HFF-Myc (cell line): ENCODE measurements around the gene SKOR2.

Source experiments
- DNase-seq: peaks from one replicate; pipeline ENCODE4 v3.0.0-alpha.2; 2011; ENCODE audit warnings: low read depth; ENCODE audit errors: extremely low read depth
- H3K4me3 ChIP-seq: replicated peaks from 2 replicates; pipeline ENCODE4 v1.5.1; 2011; ENCODE audit warnings: low read depth, mild to moderate bottlenecking, control low read depth, low read length
- CTCF ChIP-seq: IDR thresholded peaks from 2 replicates; pipeline ENCODE4 v1.5.1; 2012; ENCODE audit warnings: mild to moderate bottlenecking, low read depth, low read length, control low read depth; ENCODE audit errors: missing control alignments

SKOR2 gene

DNA sequence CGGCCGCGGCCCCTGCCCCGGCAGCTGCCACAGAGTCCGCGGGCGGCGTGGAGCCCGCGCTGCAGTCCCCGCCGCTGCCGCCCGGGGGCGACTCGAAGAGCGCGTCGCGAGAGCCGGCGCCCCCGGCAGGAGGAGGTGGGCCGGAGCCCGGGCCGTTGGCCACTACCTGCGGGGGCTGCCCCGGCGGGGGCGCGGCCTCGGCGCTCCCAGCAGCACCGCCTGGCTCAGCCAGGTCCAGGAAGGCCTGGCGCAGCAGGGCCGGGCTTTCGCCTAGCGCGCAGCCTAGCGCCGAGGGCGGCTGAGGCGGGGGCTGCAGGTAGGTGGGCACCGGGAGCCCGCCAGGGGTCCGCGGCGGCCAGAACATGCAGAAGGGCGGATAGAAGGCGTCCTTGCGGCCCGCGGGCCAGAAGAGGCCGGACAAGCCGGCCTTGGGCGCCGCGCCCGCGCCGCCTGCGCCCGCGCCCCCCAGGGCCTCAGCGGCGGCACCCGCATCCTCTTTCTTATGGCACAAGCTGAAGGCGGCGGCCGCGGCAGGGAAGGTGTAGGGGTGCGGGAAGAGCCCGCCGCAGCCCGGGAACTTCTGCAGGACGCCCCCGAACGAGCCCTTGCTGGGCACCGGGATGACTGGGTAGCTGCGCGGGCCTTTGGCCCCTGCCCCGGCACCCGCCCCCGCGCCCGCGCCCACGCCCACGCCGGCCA lies 3.9 kb downstream of the SKOR2 start:
- DNase-seq, result no peak
- no peak overlapping the region for H3K4me3 ChIP-seq
- TF ChIP-seq CTCF, result no peak

DNA sequence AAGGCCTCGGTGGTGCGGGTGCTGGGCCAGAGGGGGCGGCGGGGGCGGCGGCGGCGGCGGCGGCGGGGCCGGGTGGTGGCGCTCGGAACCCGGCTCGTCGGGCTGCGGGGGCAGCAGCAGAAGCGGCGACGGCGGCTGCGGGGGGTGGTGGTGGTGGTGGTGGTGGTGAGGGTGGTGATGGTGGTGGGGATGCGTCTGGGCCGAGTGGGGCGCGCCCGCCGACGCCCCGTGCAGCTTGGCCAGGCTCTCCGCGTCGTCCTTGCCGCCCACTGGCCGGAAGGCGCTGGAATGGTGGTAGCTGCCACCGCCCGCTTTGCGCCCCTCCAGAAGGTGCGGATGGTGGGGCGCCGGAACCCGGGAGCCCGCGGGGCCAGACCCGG lies 4.4 kb downstream of the SKOR2 start:
- TF ChIP-seq CTCF, result no peak
- H3K4me3 ChIP-seq, result no peak overlapping the region
- no peak for DNase-seq

DNA sequence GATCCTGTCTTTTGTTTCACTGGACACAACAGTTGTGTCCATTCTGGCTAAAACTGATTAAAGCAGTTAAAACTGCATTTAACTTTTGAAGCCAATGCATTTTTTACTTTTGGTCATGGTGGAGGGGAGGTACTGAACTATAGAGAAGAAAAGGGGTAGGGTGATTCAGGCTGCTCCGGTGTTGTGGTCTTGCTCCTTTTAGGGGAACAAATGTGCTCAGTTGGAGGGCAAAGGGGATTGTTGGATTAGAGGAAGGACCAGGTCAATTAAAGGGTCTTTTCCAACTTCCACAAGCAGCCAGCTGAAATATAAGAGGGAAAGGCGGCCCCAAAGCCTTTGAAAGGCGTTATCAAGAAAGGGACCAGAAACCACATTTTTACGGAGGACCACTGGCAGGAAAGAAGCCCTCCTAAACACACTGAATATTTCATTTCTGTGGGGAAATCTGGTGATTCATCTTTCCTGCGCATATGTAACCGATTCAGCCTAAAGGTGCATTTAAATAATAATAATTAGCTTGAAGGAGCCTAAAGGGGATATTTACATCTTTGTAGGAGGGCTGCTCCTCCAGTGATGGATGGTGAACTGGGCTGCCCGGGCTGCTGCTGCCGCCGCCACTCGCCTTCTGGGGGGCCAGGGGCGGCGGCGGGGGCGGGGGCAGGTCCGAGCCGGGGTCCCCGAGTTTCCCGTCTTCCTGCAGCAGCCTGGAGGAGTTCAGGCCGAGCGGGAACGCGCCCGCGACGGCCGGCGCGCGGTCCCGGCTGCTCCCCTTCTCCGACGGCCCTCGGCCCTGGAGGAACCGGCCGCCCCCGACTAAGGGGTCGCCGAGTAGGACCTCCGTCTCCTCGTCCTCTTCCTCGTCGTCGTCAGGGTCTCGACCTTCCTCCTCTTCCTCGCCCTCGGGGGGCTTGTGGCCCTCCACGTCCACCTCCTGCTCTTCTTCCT lies 5.2 kb downstream of the SKOR2 start:
- DNase-seq, result no peak

DNA sequence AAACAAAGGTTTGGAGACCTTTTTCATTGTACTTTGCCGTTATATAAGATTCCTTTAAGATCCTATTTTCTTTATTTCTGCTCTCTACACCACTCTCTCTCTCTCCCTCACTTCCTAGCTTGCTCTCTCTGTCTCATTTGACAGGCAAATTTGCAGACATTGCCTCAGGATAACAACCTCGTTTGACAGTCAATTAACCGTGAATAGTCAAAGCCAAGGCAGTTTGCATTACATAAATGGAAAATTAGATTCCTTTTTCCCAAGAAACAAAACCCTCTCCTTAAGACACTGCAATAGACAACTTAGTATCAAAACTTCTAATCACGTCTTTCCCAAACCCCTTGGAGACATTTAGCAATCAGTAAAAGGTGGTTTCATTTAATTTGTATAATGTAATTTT lies 7.4 kb downstream of the SKOR2 start:
- no peak for TF ChIP-seq CTCF
- no peak overlapping the region for H3K4me3 ChIP-seq
- DNase-seq, result no peak

More for the DNA sequence above, 5.2 kb downstream of the SKOR2 start:
- no peak overlapping the region for H3K4me3 ChIP-seq
- no peak for TF ChIP-seq CTCF

- no peak for TF ChIP-seq CTCF
- no peak overlapping the region for H3K4me3 ChIP-seq
- no peak for DNase-seq
Observed at GRCh38 chr18:47235096-47235495, 16.4 kb downstream of the SKOR2 start.

DNA sequence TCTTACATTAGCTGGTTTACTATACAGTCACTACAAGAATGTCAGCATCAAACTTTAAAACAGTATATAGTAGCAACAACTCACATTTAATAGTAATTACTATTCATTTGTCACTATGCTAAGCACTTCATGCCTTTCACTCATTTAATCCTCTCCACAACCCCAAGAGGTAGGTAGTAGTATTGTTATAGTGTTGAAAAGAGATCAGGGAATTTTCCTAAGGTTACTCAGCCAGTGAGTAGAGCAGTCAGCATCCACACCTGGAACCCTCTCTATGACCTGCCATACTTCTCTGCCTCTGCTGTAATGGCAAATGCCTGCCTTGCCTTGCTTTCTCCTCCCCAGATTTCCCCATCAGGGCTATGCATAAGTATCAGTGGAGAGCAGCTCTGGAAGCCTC lies 24.8 kb downstream of the SKOR2 start:
- no peak for DNase-seq
- H3K4me3 ChIP-seq, result no peak overlapping the region
- no peak for TF ChIP-seq CTCF
